Measurements from ENCODE around the gene MAML2. TPM values are rescaled to one million over a fixed set of nuclear protein-coding genes. Genes with fewer than 3 reads are reported as not detected.

The MAML2 gene
- total RNA-seq, 1 donor from 2014 or later: 3.8 TPM

DNA sequence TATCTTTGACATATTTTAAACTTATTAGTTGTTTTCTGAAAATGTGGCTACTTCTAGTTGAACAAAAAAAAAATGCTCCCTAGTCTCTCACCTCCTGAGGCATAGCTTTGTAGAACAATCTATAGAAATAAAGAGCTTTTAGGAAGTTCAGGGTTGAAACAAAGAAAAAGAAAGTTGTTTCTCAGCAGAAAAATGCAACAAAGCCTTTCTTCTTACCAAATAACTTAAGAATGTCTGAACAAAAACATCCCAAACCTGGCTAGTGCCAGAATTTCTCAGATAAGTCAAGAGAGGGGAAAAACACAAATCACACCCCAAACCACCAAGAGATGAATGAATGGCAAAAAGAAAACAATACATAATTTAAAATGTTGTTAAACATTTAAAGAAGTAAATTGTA is 114.1 kb downstream of the MAML2 start:
- H2AFZ ChIP-seq (replicated peaks): no peak overlapping the region
- TF ChIP-seq, protein P1, sequence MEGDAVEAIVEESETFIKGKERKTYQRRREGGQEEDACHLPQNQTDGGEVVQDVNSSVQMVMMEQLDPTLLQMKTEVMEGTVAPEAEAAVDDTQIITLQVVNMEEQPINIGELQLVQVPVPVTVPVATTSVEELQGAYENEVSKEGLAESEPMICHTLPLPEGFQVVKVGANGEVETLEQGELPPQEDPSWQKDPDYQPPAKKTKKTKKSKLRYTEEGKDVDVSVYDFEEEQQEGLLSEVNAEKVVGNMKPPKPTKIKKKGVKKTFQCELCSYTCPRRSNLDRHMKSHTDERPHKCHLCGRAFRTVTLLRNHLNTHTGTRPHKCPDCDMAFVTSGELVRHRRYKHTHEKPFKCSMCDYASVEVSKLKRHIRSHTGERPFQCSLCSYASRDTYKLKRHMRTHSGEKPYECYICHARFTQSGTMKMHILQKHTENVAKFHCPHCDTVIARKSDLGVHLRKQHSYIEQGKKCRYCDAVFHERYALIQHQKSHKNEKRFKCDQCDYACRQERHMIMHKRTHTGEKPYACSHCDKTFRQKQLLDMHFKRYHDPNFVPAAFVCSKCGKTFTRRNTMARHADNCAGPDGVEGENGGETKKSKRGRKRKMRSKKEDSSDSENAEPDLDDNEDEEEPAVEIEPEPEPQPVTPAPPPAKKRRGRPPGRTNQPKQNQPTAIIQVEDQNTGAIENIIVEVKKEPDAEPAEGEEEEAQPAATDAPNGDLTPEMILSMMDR (IDR thresholded peaks at IDR 0.05): no peak
- TF ChIP-seq EZH2 (IDR thresholded peaks at IDR 0.05) (no peak), EZH2phosphoT487 (IDR thresholded peaks at IDR 0.05) (no peak)

DNA sequence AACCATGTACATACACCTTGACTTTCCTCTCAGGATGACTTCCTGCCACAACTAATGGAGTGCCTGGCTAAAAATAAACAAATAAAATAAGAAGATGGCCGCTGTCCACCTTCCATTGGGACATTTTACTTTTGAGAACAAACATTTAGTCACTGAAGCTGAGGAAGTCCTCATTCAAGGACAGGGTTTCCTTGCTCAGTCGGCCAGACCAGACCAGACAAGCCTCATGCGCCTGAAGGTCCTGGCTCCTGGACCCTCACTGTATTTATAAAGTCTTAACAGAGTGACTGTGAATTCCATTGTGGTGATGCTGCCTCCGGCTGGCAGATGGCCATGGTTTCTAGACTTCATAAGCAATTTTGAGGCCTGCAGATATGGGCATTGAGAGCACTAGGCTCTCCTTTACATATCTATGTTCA is 114.5 kb downstream of the MAML2 start:
- H3K9ac ChIP-seq: no peak overlapping the region
- peaks cover 6% of the 10 kb centered on the region for H3K4me1 Mint-ChIP-seq
- H3K27ac ChIP-seq: no peak overlapping the region

More for the DNA sequence above, 114.1 kb downstream of the MAML2 start:
- H3K9me3 Mint-ChIP-seq: no peaks in the 10 kb centered on the region
- peaks cover 10% of the 10 kb centered on the region for H3K36me3 Mint-ChIP-seq
- peaks cover 2% of the 10 kb centered on the region for H3K27me3 Mint-ChIP-seq (ENCODE audit: insufficient read depth, low read depth)
- no peak overlapping the region for H3K4me3 Mint-ChIP-seq
- no peak overlapping the region for H3K27ac ChIP-seq
- H3K4me1 ChIP-seq: no peaks in the 10 kb centered on the region
- no peak for DNase-seq (ENCODE audit: low spot score)
- H3K4me2 ChIP-seq: no peak overlapping the region
- H3K27ac Mint-ChIP-seq: no peak overlapping the region
- H3K4me1 Mint-ChIP-seq: peaks cover 6% of the 10 kb centered on the region
- H3K4me3 ChIP-seq: no peak overlapping the region
- H3K9me3 ChIP-seq (ENCODE audit: low read depth): no peaks in the 10 kb centered on the region
- no peaks in the 10 kb centered on the region for H3K36me3 ChIP-seq
- H3K27me3 ChIP-seq: no peaks in the 10 kb centered on the region
- no peaks in the 10 kb centered on the region for H3K79me2 ChIP-seq (ENCODE audit: low read depth)
- H3K9ac ChIP-seq: no peak overlapping the region
- H3F3A ChIP-seq (ENCODE audit: low read depth): no peaks in the 10 kb centered on the region
- no peaks in the 10 kb centered on the region for H4K20me1 ChIP-seq (ENCODE audit: low read depth)

DNA sequence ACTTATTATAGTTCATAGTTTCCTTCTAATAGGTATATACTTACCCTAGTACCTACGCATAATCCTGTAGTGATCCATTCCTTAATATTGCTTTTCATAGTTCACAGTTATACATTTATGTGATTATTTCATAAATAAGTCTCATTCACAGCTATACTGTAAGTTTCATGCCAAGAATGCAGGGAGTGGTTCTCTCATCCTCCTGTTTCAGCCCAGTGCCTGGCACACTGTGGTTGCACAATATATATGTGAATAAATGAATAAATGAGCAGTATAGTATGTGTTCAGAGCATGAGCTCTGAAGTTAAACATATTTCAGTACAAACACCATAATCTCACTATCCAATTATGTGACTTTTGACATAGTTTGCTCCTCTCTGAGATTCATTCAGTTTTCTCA is 115.8 kb downstream of the MAML2 start:
- no peaks in the 10 kb centered on the region for H3K79me2 ChIP-seq (ENCODE audit: low read depth)
- no peak overlapping the region for H3K9ac ChIP-seq
- no peak for DNase-seq (ENCODE audit: low spot score)
- no peaks in the 10 kb centered on the region for H3K27me3 ChIP-seq
- H3K4me1 ChIP-seq: peaks cover 4% of the 10 kb centered on the region
- no peaks in the 10 kb centered on the region for H4K20me1 ChIP-seq (ENCODE audit: low read depth)
- Mint-ChIP-seq H3K9me3 (no peaks in the 10 kb centered on the region), H3K4me3 (no peak overlapping the region), H3K27me3 (ENCODE audit: insufficient read depth, low read depth) (peaks cover 2% of the 10 kb centered on the region), H3K36me3 (peaks cover 6% of the 10 kb centered on the region), H3K27ac (no peak overlapping the region), H3K4me1 (peaks cover 8% of the 10 kb centered on the region)
- H3K4me3 ChIP-seq: no peak overlapping the region
- H3K4me2 ChIP-seq: no peak overlapping the region
- no peak overlapping the region for H2AFZ ChIP-seq (replicated peaks)
- no peak overlapping the region for H3K27ac ChIP-seq
- H3K9me3 ChIP-seq (ENCODE audit: low read depth): no peaks in the 10 kb centered on the region
- TF ChIP-seq, protein P1 (IDR thresholded peaks at IDR 0.05): no peak
- TF ChIP-seq EZH2 (IDR thresholded peaks at IDR 0.05) (no peak), EZH2phosphoT487 (IDR thresholded peaks at IDR 0.05) (no peak)
- no peaks in the 10 kb centered on the region for H3K36me3 ChIP-seq
- H3F3A ChIP-seq (ENCODE audit: low read depth): no peaks in the 10 kb centered on the region

More for the DNA sequence above, 114.5 kb downstream of the MAML2 start:
- peaks cover 2% of the 10 kb centered on the region for H3K27me3 Mint-ChIP-seq (ENCODE audit: insufficient read depth, low read depth)
- DNase-seq (ENCODE audit: low spot score): no peak
- Histone ChIP-seq H3K27me3 (no peaks in the 10 kb centered on the region), H3K4me2 (no peak overlapping the region), H3K36me3 (no peaks in the 10 kb centered on the region), H3F3A (ENCODE audit: low read depth) (no peaks in the 10 kb centered on the region), H2AFZ (replicated peaks) (no peak overlapping the region), H3K79me2 (ENCODE audit: low read depth) (no peaks in the 10 kb centered on the region), H3K4me1 (no peaks in the 10 kb centered on the region), H3K4me3 (no peak overlapping the region), H4K20me1 (ENCODE audit: low read depth) (no peaks in the 10 kb centered on the region), H3K9me3 (ENCODE audit: low read depth) (no peaks in the 10 kb centered on the region)
- H3K27ac Mint-ChIP-seq: no peak overlapping the region
- TF ChIP-seq, protein P1 (IDR thresholded peaks at IDR 0.05): no peak
- TF ChIP-seq EZH2 (IDR thresholded peaks at IDR 0.05): no peak
- TF ChIP-seq EZH2phosphoT487 (IDR thresholded peaks at IDR 0.05): no peak
- H3K9me3 Mint-ChIP-seq: no peaks in the 10 kb centered on the region
- peaks cover 6% of the 10 kb centered on the region for H3K36me3 Mint-ChIP-seq
- H3K4me3 Mint-ChIP-seq: no peak overlapping the region

Measured in neural progenitor cell (in vitro differentiated cells).